Glutamatergic neuron (in vitro differentiated cells): ENCODE measurements around the gene PPP2R1B. TPM values are rescaled to one million over a fixed set of nuclear protein-coding genes. Genes with fewer than 3 reads are reported as not detected.
A peak's percentile ranks its signal among the peaks of the same experiment; 100 is the strongest.

Experiments
- DNase-seq: peaks from one replicate; pipeline ENCODE4 v3.0.0; 2022
- H3K27ac Mint-ChIP-seq: one replicate; pipeline ENCODE4 v1.8.0; 2020; ENCODE audit warnings: mild to moderate bottlenecking, mixed read lengths, inconsistent platforms; ENCODE audit not compliant: unreplicated experiment
- H3K27me3 Mint-ChIP-seq: one replicate; pipeline ENCODE4 v1.8.0; 2020; ENCODE audit warnings: mild to moderate bottlenecking, moderate library complexity, mixed read lengths, inconsistent platforms; ENCODE audit not compliant: unreplicated experiment
- H3K36me3 Mint-ChIP-seq: one replicate; pipeline ENCODE4 v1.8.0; 2020; ENCODE audit warnings: mild to moderate bottlenecking, mixed read lengths, inconsistent platforms; ENCODE audit not compliant: unreplicated experiment
- H3K4me1 Mint-ChIP-seq: one replicate; pipeline ENCODE4 v1.8.0; 2020; ENCODE audit warnings: mild to moderate bottlenecking, low read depth, mixed read lengths, inconsistent platforms; ENCODE audit not compliant: unreplicated experiment
- H3K4me3 Mint-ChIP-seq: one replicate; pipeline ENCODE4 v1.8.0; 2020; ENCODE audit warnings: mild to moderate bottlenecking, mixed read lengths, inconsistent platforms; ENCODE audit not compliant: unreplicated experiment
- H3K9me3 Mint-ChIP-seq: one replicate; pipeline ENCODE4 v1.8.0; 2020; ENCODE audit warnings: mild to moderate bottlenecking, moderate library complexity, mixed read lengths, inconsistent platforms; ENCODE audit not compliant: unreplicated experiment
- total RNA-seq: library from RNA; stranded (reverse); fragmentation: NEBNext Ultra II Directional; extraction: Animal tissue kit (Norgen Biotek cat#: 25700); gene quantifications from one replicate; pipeline ENCODE4 v1.2.1, GENCODE V29; 2021; ENCODE audit not compliant: unreplicated experiment
- TF ChIP-seq, protein P1 (sequence below): fragments of 200-600 bp; sonication (generic); IDR thresholded peaks from one replicate; pipeline ENCODE4 v1.5.0; 2021; ENCODE audit not compliant: partially characterized antibody, unreplicated experiment

Gene PPP2R1B
- total RNA-seq, 1 donor from 2014 or later, result 66.3 TPM

DNA sequence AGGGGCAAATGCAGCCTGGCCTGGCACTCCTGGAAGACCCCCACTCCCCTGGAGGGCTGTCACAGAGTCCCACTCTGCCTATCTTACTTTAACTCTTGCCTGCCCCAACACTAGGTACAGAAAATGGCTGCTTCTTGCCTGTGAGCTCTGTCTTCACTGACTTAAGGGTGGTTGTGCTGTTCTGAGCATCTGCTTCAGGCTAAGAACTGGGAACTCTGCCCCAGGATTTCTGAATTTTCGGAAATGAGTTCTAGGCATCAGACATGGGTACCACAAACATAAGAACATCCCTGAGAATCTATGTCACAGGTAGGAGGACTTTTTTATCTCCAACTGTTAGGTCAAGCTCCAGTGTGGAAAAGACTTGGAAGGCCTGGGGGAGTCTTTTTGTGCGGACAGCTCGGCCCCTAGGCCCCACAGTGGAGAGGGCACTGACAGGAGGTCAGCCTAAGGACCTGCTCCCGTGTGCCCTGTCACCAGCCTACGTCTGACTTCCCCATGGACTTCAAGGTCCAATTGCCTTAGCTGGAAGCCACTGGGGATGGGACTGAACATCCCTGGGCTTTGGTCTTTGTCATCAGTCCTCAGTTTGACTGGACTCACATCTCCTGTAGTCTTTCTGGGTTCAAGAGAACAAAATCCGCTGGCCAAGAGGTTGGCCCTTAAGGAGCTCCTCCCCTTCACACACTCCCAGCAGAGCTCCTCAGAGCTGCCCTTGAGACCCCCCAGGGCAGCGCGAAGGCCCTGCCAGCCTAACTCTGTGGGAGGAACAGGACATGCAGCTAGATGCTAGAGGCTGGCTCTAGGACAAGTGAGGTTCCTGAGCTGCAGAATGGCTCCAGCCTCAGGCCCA lies 31.9 kb downstream of the PPP2R1B start:
- TF ChIP-seq, protein P1, sequence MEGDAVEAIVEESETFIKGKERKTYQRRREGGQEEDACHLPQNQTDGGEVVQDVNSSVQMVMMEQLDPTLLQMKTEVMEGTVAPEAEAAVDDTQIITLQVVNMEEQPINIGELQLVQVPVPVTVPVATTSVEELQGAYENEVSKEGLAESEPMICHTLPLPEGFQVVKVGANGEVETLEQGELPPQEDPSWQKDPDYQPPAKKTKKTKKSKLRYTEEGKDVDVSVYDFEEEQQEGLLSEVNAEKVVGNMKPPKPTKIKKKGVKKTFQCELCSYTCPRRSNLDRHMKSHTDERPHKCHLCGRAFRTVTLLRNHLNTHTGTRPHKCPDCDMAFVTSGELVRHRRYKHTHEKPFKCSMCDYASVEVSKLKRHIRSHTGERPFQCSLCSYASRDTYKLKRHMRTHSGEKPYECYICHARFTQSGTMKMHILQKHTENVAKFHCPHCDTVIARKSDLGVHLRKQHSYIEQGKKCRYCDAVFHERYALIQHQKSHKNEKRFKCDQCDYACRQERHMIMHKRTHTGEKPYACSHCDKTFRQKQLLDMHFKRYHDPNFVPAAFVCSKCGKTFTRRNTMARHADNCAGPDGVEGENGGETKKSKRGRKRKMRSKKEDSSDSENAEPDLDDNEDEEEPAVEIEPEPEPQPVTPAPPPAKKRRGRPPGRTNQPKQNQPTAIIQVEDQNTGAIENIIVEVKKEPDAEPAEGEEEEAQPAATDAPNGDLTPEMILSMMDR, result no peak
- Mint-ChIP-seq H3K27me3 (peaks cover 2% of the 10 kb centered on the region), H3K27ac (peak overlapping the region; percentile 84), H3K9me3 (peaks cover 7% of the 10 kb centered on the region), H3K4me1 (peaks cover 31% of the 10 kb centered on the region), H3K36me3 (no peaks in the 10 kb centered on the region), H3K4me3 (peak overlapping the region; percentile 59)
- no peak for DNase-seq

DNA sequence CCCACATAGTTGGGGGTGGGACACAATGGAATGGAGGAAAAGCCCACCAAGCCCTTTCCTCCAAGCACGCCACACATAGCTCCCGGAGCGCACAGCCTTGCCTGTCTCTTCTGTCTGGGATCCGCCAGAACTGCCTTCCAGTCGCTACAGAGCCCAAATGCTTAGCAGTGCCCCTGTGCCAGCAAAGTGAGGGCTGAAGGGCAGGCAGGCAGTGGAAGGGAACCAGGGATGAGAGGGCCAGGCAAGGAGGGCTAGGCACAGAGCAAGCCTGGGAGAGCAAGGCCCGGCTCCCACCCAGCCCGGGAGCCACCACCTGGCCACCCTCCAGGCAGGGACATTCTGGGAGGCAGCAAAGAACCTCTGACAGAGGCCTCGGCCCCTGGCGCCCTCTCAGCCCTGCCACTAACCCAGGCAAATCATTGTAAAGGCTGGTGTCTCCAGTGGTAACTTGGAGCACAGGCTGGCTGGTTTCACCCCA lies 32.5 kb downstream of the PPP2R1B start:
- Mint-ChIP-seq H3K27me3 (peaks cover 2% of the 10 kb centered on the region), H3K4me1 (peaks cover 31% of the 10 kb centered on the region), H3K9me3 (peaks cover 7% of the 10 kb centered on the region), H3K36me3 (no peaks in the 10 kb centered on the region), H3K27ac (no peak overlapping the region), H3K4me3 (no peak overlapping the region)
- no peak for DNase-seq
- TF ChIP-seq, protein P1, result no peak

DNA sequence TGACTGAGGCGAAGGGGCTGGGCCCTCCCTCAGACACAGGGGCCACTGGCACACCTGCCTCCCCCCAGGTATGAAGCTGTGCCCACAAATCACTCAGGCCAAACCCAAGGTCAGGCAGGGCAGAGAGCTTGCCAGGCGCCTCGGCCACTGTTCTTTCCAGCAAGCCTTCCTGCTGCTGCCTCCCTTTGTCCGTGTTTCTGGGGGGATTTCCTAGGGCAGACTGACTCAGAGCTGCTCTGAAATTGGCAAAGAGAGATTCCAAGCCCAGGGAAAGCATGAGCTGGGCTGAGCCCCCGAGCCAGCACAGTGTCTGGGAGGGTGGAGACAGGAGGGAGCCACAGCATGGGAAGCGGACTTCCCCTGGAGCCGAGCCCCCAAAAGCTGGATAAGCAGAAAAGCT lies 33.2 kb downstream of the PPP2R1B start:
- Mint-ChIP-seq H3K4me1 (peaks cover 31% of the 10 kb centered on the region), H3K27me3 (peaks cover 2% of the 10 kb centered on the region), H3K4me3 (no peak overlapping the region), H3K36me3 (no peaks in the 10 kb centered on the region), H3K27ac (no peak overlapping the region), H3K9me3 (peaks cover 7% of the 10 kb centered on the region)
- TF ChIP-seq, protein P1, result no peak
- no peak for DNase-seq

DNA sequence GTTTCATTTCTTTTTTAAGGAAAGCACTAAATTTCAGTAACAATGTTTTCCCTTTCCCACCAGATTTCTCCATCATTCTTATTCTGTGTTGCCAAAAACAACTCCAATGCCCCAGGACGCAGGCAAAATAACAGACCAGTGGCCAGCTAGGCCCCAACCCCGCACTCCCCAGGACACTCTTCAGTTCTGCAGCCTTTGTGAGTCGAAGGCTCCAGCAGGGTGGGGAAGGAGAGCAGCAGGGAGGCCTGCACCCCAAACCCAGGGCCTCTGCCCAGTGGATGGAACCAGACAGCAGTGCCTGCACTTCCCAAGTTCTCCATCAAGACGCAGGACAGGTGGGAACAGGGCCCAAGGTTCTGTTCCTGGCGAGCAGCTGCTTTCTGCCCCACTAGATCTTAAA lies 34.4 kb downstream of the PPP2R1B start:
- H3K9me3 Mint-ChIP-seq, result peaks cover 7% of the 10 kb centered on the region
- H3K4me1 Mint-ChIP-seq, result peaks cover 37% of the 10 kb centered on the region
- H3K4me3 Mint-ChIP-seq, result no peak overlapping the region
- no peak overlapping the region for H3K27ac Mint-ChIP-seq
- no peaks in the 10 kb centered on the region for H3K36me3 Mint-ChIP-seq
- TF ChIP-seq, protein P1, result no peak
- no peak for DNase-seq
- peaks cover 2% of the 10 kb centered on the region for H3K27me3 Mint-ChIP-seq
